Measurements from ENCODE around the gene TMEM163. TPM values are rescaled to one million over a fixed set of nuclear protein-coding genes. Genes with fewer than 3 reads are reported as not detected.

Gene TMEM163
- total RNA-seq, 3 donors from 2014 or later, result 0.13 to 0.20 (median 0.14) TPM

DNA sequence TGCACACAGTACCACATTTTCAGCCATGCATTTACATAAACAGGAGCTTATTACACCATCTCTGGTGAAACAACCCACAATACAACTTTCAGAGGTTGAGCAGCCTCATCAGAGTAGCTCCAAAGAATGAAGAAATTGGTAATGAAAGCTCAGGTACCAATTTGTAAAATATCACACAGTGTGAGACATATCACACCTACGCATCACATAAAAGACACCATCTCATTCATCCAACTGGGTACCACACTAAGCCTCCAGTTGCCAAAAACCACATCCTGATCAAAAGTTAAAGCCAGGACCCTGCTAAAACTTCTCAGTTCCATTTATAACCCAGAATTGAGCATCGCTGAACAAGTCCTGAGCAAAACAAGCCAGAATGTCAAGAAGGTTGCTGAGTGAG is 4.6 kb downstream of the TMEM163 start:
- no peak overlapping the region for H3K4me3 Mint-ChIP-seq
- H3K9me3 Mint-ChIP-seq, result no peaks in the 10 kb centered on the region
- H3K27me3 Mint-ChIP-seq (ENCODE audit: low read depth), result peaks cover 50% of the 10 kb centered on the region
- H3K36me3 Mint-ChIP-seq (ENCODE audit: insufficient read depth), result no peaks in the 10 kb centered on the region
- H3K4me1 Mint-ChIP-seq (ENCODE audit: low read depth), result peaks cover 24% of the 10 kb centered on the region
- peak; percentile 65 to 72 for ATAC-seq
- no peak for DNase-seq

DNA sequence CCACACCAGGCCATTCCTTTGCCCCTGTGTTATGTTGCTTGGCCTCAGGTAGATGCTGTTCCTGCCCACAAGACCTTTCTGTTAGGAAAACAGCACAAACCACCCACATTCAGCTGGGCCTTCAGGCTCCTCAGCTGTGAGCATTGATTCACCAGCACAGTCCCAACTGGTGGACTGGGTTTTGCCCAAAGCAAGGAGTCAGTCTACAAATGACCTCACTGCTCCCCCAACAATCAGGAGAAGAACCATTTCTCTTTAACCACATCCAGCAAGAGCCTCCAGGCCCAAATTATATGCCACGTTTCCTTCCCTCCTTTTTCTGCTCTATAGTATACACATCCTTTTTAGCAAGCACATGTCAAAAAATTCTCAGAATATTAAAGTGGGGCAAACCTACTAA is 5.2 kb downstream of the TMEM163 start:
- DNase-seq, result no peak
- Mint-ChIP-seq H3K36me3 (ENCODE audit: insufficient read depth) (no peaks in the 10 kb centered on the region), H3K9me3 (no peaks in the 10 kb centered on the region), H3K27me3 (ENCODE audit: low read depth) (peaks cover 50% of the 10 kb centered on the region), H3K4me1 (ENCODE audit: low read depth) (peaks cover 24% of the 10 kb centered on the region), H3K4me3 (no peak overlapping the region)
- no peak for ATAC-seq

DNA sequence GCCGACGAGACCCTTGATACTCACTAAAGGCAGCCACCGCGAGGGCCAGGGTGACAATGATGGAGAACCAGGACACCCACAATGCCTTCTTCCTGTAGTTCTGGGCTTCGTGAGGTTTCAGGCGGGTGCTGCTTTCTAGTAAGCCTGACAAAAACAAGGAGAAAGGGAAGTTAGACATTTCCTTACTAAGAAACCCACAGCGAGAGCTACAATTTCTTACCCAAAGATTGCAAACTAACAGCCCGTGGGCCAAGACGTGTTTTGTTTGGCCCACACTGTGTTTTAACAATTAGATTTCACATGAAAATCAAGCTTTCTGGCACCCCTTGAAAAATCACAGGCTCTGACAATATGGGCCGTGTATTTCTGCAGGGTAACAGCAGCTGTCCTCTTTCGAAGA is 5.6 kb downstream of the TMEM163 start:
- no peaks in the 10 kb centered on the region for H3K36me3 Mint-ChIP-seq (ENCODE audit: insufficient read depth)

DNA sequence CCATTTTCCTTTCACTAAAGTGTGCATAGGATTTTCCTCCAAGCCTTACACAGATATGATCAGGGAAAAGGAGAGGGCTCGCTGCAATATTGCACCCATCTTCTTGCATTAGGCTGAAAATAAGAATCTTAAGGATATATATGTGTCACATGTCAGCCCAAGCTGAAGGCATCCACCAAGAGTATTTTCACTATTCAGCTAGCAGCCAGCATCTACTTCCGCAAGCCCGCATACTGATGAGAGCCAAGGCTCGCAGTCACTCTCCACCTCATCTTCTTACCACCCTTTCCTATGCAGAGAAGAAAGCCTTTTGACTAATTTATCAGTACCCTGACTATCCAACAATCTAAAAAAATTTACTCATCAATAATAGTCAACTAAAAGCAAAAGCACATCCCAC is 6.1 kb downstream of the TMEM163 start:
- ATAC-seq, result no peak
- Mint-ChIP-seq H3K4me3 (no peak overlapping the region), H3K4me1 (ENCODE audit: low read depth) (peaks cover 24% of the 10 kb centered on the region), H3K36me3 (ENCODE audit: insufficient read depth) (no peaks in the 10 kb centered on the region), H3K9me3 (no peaks in the 10 kb centered on the region), H3K27me3 (ENCODE audit: low read depth) (peaks cover 46% of the 10 kb centered on the region)
- DNase-seq, result no peak

More for the DNA sequence above, 5.6 kb downstream of the TMEM163 start:
- Mint-ChIP-seq H3K4me3 (no peak overlapping the region), H3K9me3 (no peaks in the 10 kb centered on the region), H3K27me3 (ENCODE audit: low read depth) (peaks cover 49% of the 10 kb centered on the region), H3K4me1 (ENCODE audit: low read depth) (peaks cover 24% of the 10 kb centered on the region)
- DNase-seq, result no peak
- no peak for ATAC-seq

DNA sequence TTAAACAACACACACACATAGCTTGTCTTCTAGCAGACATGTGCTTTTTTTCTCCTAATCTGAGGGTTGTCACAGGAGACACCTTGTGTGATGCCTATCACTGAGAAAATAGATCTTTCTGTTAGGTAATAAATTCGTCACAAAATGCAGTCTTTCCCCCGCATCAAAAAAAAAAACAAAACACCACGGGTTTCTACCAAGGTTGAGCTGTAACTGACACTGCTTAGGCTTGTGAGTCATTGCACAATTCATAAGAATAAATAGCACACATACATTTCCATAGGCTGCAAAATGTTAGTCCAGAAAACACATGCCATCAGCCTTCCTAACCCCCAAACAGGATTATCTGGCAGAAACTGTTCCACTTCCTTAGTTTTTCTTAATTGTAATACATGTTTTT is 6.5 kb downstream of the TMEM163 start:
- ATAC-seq (no peak), DNase-seq (no peak)
- Mint-ChIP-seq H3K4me1 (ENCODE audit: low read depth) (peaks cover 19% of the 10 kb centered on the region), H3K36me3 (ENCODE audit: insufficient read depth) (no peaks in the 10 kb centered on the region), H3K4me3 (no peak overlapping the region), H3K9me3 (no peaks in the 10 kb centered on the region), H3K27me3 (ENCODE audit: low read depth) (peaks cover 45% of the 10 kb centered on the region)

DNA sequence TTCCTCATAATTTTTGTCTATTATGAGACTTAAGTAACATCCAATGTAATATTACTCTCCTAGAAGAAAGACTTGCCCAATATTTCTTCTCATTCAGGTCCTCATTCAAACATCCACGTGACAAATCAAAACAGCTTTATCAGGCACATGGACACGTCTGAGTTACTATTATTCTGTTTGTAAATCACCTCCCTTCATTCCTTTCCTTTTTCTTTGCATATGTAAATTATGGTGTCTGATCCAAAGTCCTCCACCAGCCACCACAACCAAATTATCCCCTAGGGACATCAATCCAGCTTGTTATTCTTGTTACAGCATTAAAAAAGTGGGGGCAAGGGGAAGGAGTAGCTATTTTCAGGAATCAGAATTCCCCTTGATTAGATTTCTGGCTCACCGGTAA is 7.1 kb downstream of the TMEM163 start:
- no peaks in the 10 kb centered on the region for H3K9me3 Mint-ChIP-seq
- no peak for ATAC-seq
- H3K4me1 Mint-ChIP-seq (ENCODE audit: low read depth), result peaks cover 21% of the 10 kb centered on the region
- H3K4me3 Mint-ChIP-seq, result no peak overlapping the region
- no peaks in the 10 kb centered on the region for H3K36me3 Mint-ChIP-seq (ENCODE audit: insufficient read depth)
- DNase-seq, result no peak
- H3K27me3 Mint-ChIP-seq (ENCODE audit: low read depth), result peaks cover 42% of the 10 kb centered on the region

DNA sequence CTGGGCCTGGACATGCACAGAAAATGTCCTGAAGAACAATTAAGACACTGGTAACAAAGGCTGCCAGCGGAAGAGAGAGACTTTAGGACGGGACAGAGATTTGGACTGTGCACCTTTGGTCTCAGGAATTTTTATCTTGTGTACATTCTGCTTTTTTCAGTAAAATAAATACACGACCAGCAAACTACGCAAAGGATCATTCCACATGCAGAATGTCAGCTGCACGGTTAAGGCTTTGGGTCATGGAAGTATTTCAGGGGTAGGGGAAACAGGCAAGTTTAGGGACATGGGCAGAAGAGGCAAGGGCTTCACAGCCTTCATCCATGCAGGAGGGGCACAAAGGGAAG is 11.5 kb downstream of the TMEM163 start:
- DNase-seq, result no peak
- Mint-ChIP-seq H3K9me3 (no peaks in the 10 kb centered on the region), H3K36me3 (ENCODE audit: insufficient read depth) (no peaks in the 10 kb centered on the region), H3K4me1 (ENCODE audit: low read depth) (peaks cover 20% of the 10 kb centered on the region), H3K27me3 (ENCODE audit: low read depth) (peaks cover 37% of the 10 kb centered on the region), H3K4me3 (no peak overlapping the region)
- ATAC-seq, result no peak

DNA sequence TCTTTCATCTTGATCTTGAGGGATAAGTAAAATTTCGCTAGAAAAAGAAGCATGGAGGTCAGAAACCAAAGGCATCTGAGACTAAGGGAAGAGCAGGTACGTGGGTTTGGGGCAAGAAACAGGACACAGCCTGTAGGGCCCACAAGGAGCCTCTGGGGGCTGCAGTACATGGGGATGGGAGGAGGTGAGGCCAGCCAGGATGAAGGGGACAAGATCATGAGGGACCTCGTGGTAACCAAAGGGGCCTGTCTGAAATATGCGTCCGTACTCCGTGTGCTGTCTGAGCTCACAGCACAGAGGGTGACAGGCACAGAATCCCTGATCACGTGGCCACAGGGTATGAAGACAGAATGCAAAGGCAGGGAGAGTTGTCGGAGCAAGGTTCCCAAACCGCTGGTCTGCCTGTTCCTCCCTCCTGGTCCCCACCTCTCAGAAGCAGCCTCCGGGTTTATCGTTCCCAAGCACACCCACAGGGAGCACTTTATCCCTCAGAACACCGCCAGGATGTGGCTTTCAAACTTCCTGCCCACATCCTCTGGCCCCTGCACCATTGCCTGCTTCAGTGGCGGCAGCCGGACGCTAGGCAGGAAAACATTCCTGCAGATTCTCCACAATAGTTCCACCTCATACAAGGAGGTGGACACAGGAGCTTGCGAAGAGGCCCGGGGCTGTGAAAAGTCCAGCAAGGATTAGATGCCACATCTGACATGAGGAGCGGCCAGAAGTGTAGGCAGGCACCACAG is 12.0 kb downstream of the TMEM163 start:
- peak overlapping the region; percentile 45 for H3K4me3 Mint-ChIP-seq
- H3K36me3 Mint-ChIP-seq (ENCODE audit: insufficient read depth), result no peaks in the 10 kb centered on the region
- ATAC-seq, result peak; percentile 51 to 54
- peaks cover 39% of the 10 kb centered on the region for H3K27me3 Mint-ChIP-seq (ENCODE audit: low read depth)
- no peaks in the 10 kb centered on the region for H3K9me3 Mint-ChIP-seq
- no peak for DNase-seq
- H3K4me1 Mint-ChIP-seq (ENCODE audit: low read depth), result peaks cover 20% of the 10 kb centered on the region

DNA sequence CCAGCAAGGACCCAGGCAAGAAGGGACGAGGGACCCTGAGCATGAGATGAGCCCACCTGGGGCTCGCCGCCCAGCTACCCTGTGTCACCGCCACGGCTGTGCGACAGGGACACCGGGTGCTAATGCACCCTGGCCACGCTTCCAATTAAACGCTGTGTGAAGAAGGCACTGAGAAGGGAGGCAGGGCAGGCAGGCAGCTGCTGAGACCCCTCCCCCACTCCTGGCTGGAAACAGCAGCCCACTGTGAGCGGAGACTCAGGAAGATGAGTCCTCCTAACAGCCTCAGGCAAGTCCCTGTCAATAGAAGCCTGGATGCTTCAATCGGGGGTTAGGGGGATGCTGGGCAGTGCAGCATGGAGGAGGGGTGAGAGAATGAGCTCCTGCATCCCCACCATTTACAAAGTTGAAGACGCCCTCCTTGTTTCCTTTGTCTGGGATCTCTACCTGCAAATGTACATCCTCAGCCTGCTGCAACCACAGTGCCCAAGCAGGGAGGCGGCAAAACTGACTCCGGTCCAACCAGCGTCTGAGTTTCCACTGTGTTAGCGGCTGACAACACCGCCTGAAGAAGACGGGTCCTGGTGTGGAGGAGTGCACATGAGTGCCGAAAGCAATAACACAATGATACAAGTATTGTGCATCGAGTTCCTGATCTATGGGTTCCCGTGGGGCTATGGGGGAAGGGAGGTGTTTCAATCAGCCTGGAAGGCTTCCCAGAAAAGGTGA is 12.8 kb downstream of the TMEM163 start:
- DNase-seq, result no peak
- Mint-ChIP-seq H3K4me3 (peak overlapping the region; percentile 45), H3K4me1 (ENCODE audit: low read depth) (peaks cover 20% of the 10 kb centered on the region), H3K9me3 (no peaks in the 10 kb centered on the region), H3K27me3 (ENCODE audit: low read depth) (peaks cover 38% of the 10 kb centered on the region), H3K36me3 (ENCODE audit: insufficient read depth) (no peaks in the 10 kb centered on the region)
- peak; percentile 30 to 35 for ATAC-seq

DNA sequence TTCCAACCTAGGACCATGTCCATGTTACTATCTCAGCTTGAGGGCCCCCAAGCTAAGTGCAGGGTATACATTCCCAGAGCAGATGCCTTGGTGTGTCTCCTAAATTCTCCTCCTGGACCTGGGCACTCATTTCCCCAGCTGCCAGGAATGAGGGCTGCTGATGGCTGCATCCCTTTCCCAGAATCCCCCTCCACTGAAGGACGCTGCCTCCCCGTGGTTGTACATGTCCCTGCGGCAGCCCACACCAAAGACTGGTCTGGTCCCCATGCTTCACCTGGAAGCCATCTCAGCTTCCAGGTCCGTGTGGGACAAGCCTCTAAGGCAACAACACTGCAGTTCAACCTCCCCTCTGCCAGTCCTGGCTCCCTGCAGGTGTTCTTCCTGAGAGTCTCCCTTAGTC is 14.6 kb downstream of the TMEM163 start:
- no peak for DNase-seq
- Mint-ChIP-seq H3K4me3 (no peak overlapping the region), H3K27me3 (ENCODE audit: low read depth) (peaks cover 43% of the 10 kb centered on the region), H3K36me3 (ENCODE audit: insufficient read depth) (no peaks in the 10 kb centered on the region), H3K9me3 (no peaks in the 10 kb centered on the region), H3K4me1 (ENCODE audit: low read depth) (peaks cover 20% of the 10 kb centered on the region)
- ATAC-seq, result no peak

DNA sequence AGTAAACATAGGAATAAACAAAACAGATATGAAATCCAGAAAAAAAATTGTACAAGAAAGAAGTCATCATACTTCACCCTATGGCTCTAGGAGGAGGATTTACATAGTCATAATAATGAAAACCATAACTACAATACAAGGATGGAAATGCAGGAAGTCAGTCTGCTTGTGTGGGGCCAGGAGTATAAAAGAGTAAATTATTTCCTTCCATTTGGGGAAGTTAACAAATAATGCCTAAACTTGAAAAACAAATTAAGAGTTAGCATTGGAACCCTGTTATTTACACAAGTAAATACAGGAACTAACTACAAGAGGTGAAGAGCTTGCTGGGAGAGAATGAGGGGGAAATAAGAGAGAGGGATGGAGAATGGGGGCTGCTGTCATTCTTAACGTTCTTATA is 15.4 kb downstream of the TMEM163 start:
- H3K4me3 Mint-ChIP-seq, result no peak overlapping the region
- no peak for ATAC-seq

DNA sequence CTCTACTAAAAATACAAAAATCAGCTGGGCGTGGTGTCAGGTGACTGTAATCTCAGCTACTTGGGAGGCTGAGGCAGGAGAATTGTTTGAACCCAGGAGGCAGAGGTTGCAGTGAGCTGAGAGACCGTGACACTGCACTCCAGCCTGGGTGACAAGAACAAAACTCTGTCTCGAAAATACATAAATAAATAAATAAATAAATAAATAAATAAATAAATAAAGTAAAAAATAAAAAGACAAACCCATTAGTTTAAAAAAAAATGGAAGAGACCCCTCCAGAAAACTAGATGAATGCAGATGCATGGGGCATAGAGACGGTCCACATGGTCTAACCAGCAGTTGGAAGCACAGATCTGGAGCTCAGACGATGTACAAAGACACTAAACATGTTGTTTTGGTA is 18.1 kb downstream of the TMEM163 start:
- DNase-seq (no peak), ATAC-seq (no peak)
- H3K36me3 Mint-ChIP-seq (ENCODE audit: insufficient read depth), result no peaks in the 10 kb centered on the region
- H3K4me3 Mint-ChIP-seq, result no peak overlapping the region
- no peaks in the 10 kb centered on the region for H3K9me3 Mint-ChIP-seq
- H3K27me3 Mint-ChIP-seq (ENCODE audit: low read depth), result peaks cover 39% of the 10 kb centered on the region
- peaks cover 5% of the 10 kb centered on the region for H3K4me1 Mint-ChIP-seq (ENCODE audit: low read depth)

More for the DNA sequence above, 15.4 kb downstream of the TMEM163 start:
- H3K27me3 Mint-ChIP-seq (ENCODE audit: low read depth), result peaks cover 46% of the 10 kb centered on the region
- no peaks in the 10 kb centered on the region for H3K36me3 Mint-ChIP-seq (ENCODE audit: insufficient read depth)
- no peak for DNase-seq
- peaks cover 20% of the 10 kb centered on the region for H3K4me1 Mint-ChIP-seq (ENCODE audit: low read depth)
- no peaks in the 10 kb centered on the region for H3K9me3 Mint-ChIP-seq

DNA sequence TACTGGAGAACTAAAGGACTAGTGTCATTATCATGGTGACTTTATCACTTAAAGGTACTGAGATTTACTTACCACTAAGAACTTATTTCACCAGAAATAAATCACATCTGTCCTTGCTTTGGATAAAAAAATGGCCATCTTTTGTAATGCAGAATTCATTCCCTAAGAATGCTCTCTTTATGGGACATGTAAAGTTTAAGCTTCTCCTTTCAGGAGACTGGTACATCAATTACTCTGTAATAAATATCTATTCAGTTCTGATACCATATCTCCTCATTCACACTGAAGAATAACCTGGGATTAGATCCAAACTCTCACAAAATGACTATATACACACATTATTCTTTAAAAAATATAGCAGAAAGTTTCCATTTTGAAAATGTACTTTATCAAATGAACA is 24.4 kb downstream of the TMEM163 start:
- no peak overlapping the region for H3K4me3 Mint-ChIP-seq
- H3K36me3 Mint-ChIP-seq (ENCODE audit: insufficient read depth), result no peaks in the 10 kb centered on the region
- no peaks in the 10 kb centered on the region for H3K9me3 Mint-ChIP-seq
- no peak for ATAC-seq
- no peak for DNase-seq
- H3K4me1 Mint-ChIP-seq (ENCODE audit: low read depth), result no peaks in the 10 kb centered on the region
- H3K27me3 Mint-ChIP-seq (ENCODE audit: low read depth), result peaks cover 9% of the 10 kb centered on the region

DNA sequence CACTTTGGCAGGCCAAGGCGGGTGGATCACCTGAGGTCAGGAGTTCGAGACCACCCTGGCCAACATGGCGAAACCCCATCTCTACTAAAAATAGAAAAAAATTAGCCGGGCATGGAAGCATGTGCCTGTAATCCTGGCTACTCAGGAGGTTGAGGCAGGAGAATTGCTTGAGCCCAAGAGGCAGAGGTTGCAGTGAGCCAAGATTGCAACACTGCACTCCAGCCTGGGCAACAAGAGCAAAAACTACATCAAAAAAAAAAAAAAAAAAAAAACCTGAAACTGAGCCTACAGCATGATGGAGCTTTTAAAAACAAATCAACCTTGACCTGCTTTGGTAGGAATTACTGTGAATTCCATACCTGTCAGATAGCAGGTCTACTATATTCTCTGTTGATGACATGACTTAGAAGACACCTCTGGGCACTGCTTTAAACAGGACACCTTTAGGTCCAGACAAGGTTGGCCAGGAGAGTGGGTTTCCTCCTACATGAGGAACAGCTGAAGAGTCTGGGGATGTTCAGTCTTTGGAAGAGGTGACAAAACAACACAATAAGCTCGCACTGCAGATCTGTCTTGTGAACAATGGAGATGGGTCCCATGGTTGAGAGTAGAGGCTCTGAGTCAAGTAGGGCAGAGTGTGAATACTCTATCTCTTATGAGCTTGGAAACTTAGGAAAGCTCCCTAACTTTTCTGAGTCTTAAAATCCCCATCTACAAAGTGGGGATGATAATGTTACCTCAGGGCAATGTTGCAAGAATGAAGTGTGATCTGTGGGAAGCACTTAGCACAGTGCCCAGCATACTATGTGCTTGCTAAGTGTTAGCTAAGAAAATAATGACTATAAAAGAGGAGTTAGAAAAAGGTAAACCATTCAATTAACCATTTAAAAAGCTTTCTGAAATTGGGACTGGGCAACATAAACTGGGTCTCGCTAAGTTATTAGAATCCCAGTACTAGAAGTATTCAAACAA is 25.2 kb downstream of the TMEM163 start:
- no peaks in the 10 kb centered on the region for H3K36me3 Mint-ChIP-seq (ENCODE audit: insufficient read depth)

More for the DNA sequence above, 25.2 kb downstream of the TMEM163 start:
- Mint-ChIP-seq H3K4me3 (no peak overlapping the region), H3K4me1 (ENCODE audit: low read depth) (no peaks in the 10 kb centered on the region), H3K27me3 (ENCODE audit: low read depth) (peaks cover 6% of the 10 kb centered on the region), H3K9me3 (no peaks in the 10 kb centered on the region)
- DNase-seq (no peak), ATAC-seq (no peak)

Measured in activated T-cell treated with anti-CD3 and anti-CD28 coated beads, Interleukin-2, amount 50 U/mL, for 4 hours (primary cell).